A673 (cell line): Measurements from ENCODE around the gene CLDND2.

Experiments
- EZH2 ChIP-seq: fragments of 200-600 bp; sonication (generic); IDR thresholded peaks from 2 replicates; pipeline ENCODE4 v1.6.1; 2017; ENCODE audit warnings: borderline replicate concordance, low read depth, mild to moderate bottlenecking, mixed read lengths, antibody characterized with exemption, low read length; ENCODE audit not compliant: poor library complexity, severe bottlenecking
- TF ChIP-seq, protein P1 (sequence below): fragments of 300-800, 200-600 bp; sonication (generic); conservative IDR thresholded peaks from 2 replicates; pipeline ENCODE4 v1.5.1; 2017; ENCODE audit warnings: low read depth, mild to moderate bottlenecking, antibody characterized with exemption, low read length, moderate library complexity, mixed read lengths

- TF ChIP-seq, protein P1, sequence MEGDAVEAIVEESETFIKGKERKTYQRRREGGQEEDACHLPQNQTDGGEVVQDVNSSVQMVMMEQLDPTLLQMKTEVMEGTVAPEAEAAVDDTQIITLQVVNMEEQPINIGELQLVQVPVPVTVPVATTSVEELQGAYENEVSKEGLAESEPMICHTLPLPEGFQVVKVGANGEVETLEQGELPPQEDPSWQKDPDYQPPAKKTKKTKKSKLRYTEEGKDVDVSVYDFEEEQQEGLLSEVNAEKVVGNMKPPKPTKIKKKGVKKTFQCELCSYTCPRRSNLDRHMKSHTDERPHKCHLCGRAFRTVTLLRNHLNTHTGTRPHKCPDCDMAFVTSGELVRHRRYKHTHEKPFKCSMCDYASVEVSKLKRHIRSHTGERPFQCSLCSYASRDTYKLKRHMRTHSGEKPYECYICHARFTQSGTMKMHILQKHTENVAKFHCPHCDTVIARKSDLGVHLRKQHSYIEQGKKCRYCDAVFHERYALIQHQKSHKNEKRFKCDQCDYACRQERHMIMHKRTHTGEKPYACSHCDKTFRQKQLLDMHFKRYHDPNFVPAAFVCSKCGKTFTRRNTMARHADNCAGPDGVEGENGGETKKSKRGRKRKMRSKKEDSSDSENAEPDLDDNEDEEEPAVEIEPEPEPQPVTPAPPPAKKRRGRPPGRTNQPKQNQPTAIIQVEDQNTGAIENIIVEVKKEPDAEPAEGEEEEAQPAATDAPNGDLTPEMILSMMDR: no peak
- TF ChIP-seq EZH2: no peak
Measured at GRCh38 chr19:51415187-51415586, 46.4 kb upstream of the CLDND2 start.
